ENCODE data around the gene GRK5.

GRK5 gene

GRCh38 chr10:119301397-119301796 is 94.0 kb downstream of the GRK5 start:
- DNase-seq, result no peak
- H3K36me3 ChIP-seq, result no peaks in the 10 kb centered on the region; the same call in 1 of the 2 replicates
- TF ChIP-seq CTCF (IDR thresholded peaks at IDR 0.05; ENCODE audit: low read depth, low read length), result no peak
- no peaks in the 10 kb centered on the region for H3K9me3 ChIP-seq (ENCODE audit: severe bottlenecking)
- H3K27me3 ChIP-seq (ENCODE audit: insufficient read depth, low read depth, severe bottlenecking), result no peaks in the 10 kb centered on the region
- no peak overlapping the region for H3K4me3 ChIP-seq (ENCODE audit: low read depth, low read length)
- H3K27ac ChIP-seq, result no peak overlapping the region

- H3K36me3 ChIP-seq, result no peaks in the 10 kb centered on the region; the same call in 1 of the 2 replicates
- H3K4me3 ChIP-seq (ENCODE audit: low read depth, low read length), result no peak overlapping the region
- H3K27me3 ChIP-seq (ENCODE audit: insufficient read depth, low read depth, severe bottlenecking), result no peaks in the 10 kb centered on the region
- H3K27ac ChIP-seq, result no peak overlapping the region
- no peak for DNase-seq
- no peaks in the 10 kb centered on the region for H3K9me3 ChIP-seq (ENCODE audit: severe bottlenecking)
- TF ChIP-seq CTCF (IDR thresholded peaks at IDR 0.05; ENCODE audit: low read depth, low read length), result no peak
Observed at GRCh38 chr10:119302172-119302571, 94.8 kb downstream of the GRK5 start.

- Histone ChIP-seq H3K36me3 (no peaks in the 10 kb centered on the region; the same call in 1 of the 2 replicates), H3K9me3 (ENCODE audit: severe bottlenecking) (no peaks in the 10 kb centered on the region), H3K27ac (no peak overlapping the region), H3K27me3 (ENCODE audit: insufficient read depth, low read depth, severe bottlenecking) (no peaks in the 10 kb centered on the region), H3K4me3 (ENCODE audit: low read depth, low read length) (no peak overlapping the region)
- no peak for TF ChIP-seq CTCF (IDR thresholded peaks at IDR 0.05; ENCODE audit: low read depth, low read length)
- no peak for DNase-seq
Observed at GRCh38 chr10:119302591-119303253, 95.4 kb downstream of the GRK5 start.

GRCh38 chr10:119303886-119304285 is 96.5 kb downstream of the GRK5 start:
- no peaks in the 10 kb centered on the region; the same call in 1 of the 2 replicates for H3K36me3 ChIP-seq
- no peak for TF ChIP-seq CTCF (IDR thresholded peaks at IDR 0.05; ENCODE audit: low read depth, low read length)
- H3K27ac ChIP-seq, result no peak overlapping the region
- no peak overlapping the region for H3K4me3 ChIP-seq (ENCODE audit: low read depth, low read length)
- no peaks in the 10 kb centered on the region for H3K9me3 ChIP-seq (ENCODE audit: severe bottlenecking)
- H3K27me3 ChIP-seq (ENCODE audit: insufficient read depth, low read depth, severe bottlenecking), result no peaks in the 10 kb centered on the region
- no peak for DNase-seq

GRCh38 chr10:119304541-119304940 is 97.2 kb downstream of the GRK5 start:
- Histone ChIP-seq H3K4me3 (ENCODE audit: low read depth, low read length) (no peak overlapping the region), H3K27ac (no peak overlapping the region), H3K9me3 (ENCODE audit: severe bottlenecking) (no peaks in the 10 kb centered on the region), H3K27me3 (ENCODE audit: insufficient read depth, low read depth, severe bottlenecking) (no peaks in the 10 kb centered on the region), H3K36me3 (no peaks in the 10 kb centered on the region; the same call in 1 of the 2 replicates)
- DNase-seq, result no peak
- no peak for TF ChIP-seq CTCF (IDR thresholded peaks at IDR 0.05; ENCODE audit: low read depth, low read length)
